HG02798 (cell line): Measurements from ENCODE around the gene LRRC14B.
"Not testable (repeated sequence)": the region's sequence is repeated elsewhere in the genome, so short reads cannot be mapped to it uniquely, and the experiment has no call there.

Experiments used
- ATAC-seq: cut with Tn5 transposase; IDR thresholded peaks from one replicate; pipeline ENCODE4 v1.9.1; 2021; ENCODE audit warnings: mild to moderate bottlenecking; ENCODE audit not compliant: unreplicated experiment, poor library complexity

LRRC14B gene

DNA sequence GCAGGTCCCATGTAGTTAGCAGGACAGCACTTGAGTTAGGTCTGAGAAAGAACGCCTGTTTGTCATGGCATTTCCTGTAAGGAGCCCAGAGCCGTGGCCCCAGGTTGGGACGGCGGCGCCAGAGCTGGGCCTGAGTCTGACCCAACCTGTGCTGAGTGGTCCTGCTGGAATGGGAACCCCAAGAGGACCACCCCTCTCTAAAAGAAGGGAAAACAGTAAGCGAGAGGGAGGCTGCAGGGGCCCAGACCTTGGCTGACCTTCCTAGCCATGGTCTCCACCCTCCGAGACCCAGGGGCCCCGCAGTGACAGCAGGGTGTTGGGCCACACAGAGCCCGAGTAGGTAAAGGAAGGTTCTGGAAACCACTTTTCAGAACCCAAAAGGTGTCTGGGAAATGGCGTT is 1.8 kb upstream of the LRRC14B start:
- ATAC-seq = no peak

DNA sequence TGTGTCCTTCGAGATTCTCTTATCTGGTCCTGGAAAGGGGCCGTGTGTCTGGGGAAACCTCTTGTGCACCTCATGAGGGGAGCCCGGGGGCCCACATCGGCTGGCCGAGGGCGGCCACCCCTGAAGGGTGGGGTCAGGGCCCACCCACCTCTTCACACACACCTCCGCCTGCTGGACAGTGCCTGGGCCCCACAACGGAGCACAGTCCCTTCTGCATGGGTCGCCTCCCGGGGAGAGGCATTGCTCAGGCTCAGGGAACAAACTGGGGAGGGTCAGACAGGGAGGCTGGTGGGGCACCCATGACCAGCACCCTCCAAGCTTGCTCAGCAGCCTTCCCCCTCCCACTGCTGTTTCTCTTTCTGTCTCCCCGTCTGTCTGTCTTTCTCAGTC is 1.3 kb upstream of the LRRC14B start:
- ATAC-seq = no peak

DNA sequence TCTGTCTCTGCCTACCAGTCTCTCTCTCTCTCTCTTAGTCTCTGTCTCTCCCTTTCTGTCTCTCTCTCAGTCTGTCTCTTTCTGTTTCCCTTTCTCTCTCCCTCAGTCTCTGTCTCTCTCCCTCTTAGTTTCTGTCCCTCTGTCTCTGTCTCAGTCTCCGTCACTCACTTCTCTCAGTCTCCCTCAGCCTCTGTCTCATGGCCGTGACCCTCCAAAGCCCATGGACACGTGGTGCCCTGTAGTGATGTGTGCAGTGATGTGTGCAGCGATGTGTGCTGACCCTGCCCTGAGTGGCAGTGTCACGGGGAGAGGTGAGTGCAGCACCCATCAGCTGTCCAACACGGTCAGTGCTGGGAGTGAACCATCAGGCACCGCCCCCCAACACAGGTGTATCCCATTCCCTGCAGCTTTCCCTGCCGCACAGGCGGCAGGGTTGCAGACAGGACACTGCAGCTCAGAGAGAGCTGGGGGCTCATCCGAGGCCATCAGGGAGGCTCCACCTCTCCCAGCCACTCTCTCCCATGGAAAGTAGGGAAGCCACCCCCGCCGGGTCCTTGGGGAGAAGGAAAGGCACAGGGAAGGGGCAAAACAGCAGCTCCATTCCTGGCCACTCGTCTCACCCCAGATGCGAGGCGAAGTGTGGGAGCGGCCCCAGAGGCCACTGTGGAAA is 794 bp upstream of the LRRC14B start:
- peak; percentile 41 for ATAC-seq

DNA sequence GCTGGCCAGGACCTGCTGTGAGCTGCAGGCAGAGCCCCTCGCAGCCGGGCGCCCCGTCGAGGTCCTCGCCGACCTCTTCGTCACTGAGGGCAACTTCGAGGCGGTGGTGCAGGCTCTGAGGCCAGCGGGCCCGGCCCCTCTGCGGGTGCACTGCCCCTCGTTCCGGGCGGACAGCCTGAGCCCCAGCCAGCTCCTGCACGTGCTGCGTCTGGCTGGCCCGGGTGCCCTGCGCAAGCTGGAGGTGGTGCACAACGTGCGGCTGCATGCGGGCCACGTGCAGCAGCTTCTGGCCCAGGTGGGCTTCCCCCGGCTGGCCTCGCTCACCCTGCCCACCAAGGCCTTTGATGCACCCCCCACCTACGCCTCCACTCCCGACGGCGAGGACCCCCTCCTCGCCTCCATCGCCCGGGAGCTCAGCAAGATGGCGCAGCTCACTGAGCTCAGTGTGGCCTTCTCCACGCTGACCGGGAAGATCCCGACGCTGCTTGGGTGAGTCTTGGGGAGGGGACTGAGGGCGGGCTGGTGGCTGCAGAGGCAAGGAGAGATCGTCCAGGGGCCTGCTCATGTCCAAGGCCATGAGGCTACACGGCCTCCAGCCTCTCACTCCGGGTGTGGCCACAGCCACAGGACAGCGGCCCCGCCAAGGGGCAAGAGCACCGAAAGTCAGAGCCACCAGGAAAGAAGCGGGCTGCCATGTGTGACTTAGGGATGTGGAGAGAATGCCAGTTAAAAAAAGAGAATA is 825 bp downstream of the LRRC14B start:
- no peak for ATAC-seq

DNA sequence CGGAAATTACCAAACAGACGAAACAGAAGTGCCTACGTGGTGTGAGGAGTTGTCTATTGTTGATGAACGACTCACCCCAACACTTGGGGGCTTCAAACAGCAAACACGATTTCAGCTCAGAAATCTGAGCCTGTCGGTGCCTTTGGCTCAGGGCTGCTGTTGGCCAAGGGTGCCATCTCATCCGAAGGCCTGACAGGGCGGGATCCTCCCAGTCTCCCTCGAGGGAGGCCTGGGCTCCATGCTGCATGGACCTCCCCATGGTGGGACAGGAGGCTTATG is 1.3 kb downstream of the LRRC14B start:
- ATAC-seq = no peak

DNA sequence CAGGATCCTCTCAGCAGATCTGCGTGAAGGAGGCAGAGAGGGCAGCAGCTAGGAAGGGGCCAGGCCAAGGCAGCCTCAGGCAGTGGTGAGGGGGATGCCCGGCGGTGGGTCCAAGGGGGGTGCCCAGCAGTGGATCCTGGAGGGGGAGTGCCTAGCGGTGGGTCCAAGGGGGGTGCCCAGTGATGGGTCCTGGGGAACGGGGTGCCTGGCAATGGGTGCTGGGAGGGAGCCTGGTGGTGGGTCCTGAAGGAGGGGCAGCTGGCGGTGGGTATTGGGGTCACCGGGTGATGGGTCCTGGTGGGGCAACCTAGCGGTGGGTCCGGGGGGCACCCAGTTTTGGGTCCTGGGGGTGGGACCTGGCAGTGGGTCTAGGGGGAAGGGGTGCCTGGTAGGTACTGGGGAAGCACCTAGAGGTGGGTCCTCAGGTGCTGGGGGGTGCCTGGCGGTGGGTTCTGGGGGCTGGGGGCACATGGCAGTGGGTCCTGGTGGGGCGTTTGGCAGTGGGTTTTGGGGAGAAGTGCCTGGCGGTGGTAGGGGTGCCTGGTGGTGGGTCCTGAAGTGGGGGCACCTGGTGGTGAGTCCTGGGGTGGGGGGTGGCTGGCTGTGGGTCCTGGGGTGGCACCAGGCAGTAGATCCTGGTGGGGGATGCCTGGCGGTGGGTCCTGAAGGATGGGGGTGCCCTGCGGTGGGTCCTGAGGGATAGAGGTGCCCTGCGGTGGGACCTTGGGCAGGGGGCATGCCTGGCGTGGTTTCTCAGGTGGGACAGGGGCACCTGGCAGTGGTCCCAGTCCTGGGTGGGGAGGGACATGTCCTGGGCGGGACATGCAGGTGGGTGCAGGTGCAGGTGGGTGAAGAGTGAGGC is 1.9 kb downstream of the LRRC14B start:
- no peak for ATAC-seq

DNA sequence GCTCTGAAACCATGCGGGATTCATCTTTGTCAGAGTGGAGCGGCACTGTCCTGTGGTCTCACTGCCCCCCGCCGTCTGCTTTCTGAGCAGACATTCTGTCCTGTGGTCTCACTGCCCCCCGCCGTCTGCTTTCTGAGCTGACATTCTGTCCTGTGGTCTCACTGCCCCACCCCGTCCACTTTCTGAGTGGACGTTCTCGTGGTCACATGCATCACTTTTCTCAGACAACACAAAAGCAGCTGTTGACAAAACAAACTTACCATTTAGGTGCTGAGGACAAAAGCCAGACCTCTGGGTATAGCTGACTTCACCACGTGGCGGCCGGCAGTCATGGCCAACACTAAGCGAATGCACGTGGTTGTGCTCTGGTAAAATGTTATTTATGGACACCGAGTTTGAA is 2.8 kb downstream of the LRRC14B start:
- no peak for ATAC-seq

DNA sequence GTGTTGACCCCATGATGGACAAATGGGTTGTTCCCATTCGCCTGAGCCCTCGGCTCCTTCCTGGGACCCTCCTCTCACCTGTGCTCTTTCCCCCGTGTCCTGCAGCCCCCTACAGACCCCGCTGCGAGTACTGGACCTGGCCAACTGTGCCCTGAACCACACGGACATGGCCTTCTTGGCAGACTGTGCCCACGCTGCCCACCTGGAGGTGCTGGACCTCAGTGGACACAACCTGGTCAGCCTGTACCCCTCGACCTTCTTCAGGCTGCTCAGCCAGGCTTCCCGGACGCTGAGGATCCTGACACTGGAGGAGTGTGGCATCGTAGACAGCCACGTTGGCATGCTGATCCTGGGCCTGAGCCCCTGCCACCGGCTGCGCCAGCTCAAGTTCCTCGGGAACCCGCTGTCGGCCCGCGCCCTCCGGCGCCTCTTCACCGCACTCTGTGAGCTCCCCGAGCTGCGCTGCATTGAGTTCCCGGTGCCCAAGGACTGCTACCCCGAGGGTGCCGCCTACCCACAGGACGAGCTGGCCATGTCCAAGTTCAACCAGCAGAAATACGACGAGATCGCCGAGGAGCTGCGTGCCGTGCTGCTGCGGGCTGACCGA is 3.4 kb downstream of the LRRC14B start:
- ATAC-seq = no peak

DNA sequence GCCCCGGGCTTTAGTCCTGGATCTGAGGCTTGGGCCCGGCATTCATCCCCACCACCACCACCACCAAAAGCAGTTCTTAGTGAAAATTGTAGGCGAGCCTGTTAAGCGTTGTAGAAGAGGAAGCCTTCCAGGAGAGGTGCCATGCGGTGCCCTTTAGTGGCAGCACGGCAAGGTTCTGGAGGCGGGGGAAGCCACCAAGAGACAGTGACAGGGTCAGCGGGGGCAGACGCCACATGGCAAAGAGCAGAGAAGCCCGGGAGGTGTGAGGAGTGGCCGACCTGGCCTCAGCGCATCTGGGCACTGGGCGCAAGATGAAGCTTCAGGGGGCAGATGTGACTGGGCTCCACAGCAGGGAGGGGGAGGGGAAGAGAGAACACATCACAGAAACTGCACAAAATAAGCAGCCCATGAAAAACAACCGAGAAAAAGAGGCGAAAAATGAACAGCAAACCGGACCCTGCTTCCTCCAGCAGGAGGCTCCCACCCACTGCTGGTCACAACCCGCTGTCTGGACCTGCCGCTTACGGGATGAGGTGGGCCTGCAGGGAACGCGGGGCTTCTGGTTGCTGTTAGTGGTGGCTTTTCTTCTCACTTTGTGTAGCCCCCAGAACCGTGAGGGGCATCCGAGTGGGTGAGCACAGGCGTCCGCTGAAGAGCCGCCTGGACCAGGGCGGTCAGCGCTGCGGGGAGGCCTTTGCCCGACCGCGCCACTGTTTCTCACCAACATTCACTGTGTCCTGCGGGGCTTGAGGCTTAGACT is 4.3 kb downstream of the LRRC14B start:
- no peak for ATAC-seq

DNA sequence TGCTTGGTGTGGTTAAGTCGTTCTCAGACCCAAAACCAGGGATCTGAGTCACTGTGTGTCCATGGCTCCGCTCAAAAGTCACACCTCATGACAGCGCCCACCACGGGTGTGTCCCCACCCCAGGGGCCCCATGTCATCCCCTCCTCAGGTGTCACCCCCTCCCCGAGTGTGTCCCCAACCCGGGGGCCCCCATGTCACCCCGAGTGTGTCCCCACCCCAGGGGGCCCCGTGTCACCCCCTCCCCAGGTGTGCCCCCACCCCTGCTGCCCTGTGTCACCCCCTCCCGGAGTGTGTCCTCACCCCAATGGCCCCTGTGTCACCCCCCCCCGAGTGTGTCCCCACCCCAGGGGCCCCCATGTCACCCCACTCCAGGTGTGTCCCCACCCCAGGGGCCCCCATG is 5.1 kb downstream of the LRRC14B start:
- no peak for ATAC-seq

DNA sequence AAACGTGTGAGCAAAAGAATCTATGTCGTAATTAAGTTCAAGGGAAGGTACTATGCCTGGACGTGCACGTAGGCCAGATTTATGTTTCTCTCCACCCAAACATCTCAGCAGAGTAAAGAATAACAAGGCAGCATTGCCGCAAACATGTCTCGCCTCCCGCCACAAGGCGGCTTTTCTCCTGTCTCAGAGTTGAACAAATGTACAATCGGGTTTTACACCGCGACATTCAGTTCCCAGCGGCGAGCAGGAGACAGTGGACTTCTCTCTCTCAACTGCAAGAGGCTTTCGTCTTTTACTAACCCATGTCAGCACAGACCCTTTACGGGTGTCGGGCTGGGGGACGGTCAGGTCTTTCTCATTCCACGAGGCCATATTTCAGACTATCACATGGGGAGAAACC is 5.7 kb downstream of the LRRC14B start:
- ATAC-seq = not testable (repeated sequence)

DNA sequence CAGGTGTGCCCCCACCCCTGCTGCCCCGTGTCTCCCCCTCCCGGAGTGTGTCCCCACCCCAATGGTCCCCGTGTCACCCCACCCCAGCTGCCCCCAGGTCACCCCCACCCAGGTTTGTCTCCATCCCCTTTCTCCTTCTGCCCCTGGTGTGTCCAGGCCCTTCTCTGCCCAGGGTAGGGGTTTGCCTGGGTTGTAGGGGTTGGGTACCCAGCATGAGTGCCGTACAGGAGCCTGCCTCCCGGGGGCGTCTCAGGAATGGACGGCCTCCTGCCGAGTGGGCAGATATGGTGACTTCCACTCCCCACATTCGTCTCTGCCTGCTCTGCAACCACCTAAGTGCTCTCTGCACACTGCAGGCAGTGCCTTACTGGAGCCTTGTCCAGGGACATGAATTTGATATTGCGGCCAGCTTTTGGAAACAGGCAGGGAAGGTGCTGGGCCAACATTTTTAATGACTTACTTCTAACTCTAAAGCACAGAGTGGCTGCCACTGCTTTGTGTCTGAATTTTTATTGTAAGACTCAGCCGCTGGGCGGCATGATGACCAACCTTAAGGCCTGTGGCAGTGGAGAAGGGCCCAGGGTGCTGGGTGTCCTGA is 6.7 kb downstream of the LRRC14B start:
- no peak for ATAC-seq

DNA sequence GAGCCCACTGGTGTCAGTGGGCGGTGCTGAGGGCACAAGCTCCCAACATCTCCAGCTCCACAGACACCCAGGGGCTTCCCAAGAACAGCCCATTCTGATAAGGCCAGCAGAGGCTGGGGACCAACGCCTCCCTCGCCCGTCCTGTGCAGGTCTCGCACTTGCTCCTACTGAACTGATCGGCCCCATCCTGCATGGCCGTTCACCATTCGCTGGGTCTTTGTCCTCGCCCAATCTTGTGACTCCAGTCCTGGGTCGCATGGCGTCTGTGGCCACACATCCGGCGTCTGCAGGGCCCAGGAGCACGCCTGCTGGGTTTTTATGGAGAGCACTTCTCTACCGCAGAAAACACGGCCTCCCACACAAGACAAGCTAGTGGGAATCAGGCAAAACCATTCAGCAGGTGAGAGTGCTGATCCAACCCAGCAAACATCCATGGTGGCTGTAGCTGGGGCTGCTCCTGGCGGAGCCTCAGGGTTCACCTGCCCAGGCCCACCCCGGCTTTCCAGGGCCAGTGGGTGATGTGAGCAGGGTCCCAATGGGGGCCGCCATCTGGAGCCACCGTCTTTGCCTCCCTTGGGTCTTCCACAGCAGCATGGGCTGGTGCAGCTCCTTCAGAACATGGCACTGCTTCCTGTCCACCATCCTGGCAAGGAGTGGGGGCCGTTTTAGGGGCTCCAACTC is 7.4 kb downstream of the LRRC14B start:
- ATAC-seq = no peak

DNA sequence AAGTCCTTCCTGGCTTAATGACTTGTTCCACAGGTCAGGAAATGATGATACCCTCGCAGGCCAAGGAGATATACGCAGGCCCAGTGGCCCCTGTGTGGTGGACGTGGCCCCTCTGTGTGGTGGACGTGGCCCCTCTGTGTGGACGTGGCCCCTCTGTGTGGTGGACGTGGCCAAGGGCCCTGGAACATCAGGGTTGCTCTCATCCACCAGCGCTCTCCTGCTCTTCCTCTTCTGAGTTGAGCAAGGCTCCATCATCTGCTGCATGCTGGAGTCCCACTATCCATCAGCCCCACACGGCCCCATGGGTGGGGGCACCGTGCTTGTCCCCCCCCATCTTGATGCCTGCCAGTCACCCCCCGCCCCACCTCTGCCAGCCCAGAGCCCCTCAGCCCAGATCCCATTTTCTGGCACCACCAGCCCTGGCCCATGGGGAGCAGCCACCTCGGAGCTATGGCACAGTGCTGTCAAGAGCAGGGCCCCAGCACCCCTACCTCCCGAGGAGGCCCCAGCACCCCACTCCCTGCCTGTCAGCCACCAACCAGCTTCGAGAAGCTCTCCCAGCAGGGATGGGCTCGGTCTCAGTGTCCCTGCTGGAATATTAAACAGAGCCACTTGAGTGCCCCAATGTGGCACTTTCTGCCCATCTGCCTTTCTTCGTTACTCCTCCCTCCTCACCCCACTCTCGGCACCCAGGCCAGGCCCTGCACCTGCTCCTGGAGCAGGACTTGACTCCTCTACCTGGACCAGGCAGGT is 8.1 kb downstream of the LRRC14B start:
- ATAC-seq = no peak

DNA sequence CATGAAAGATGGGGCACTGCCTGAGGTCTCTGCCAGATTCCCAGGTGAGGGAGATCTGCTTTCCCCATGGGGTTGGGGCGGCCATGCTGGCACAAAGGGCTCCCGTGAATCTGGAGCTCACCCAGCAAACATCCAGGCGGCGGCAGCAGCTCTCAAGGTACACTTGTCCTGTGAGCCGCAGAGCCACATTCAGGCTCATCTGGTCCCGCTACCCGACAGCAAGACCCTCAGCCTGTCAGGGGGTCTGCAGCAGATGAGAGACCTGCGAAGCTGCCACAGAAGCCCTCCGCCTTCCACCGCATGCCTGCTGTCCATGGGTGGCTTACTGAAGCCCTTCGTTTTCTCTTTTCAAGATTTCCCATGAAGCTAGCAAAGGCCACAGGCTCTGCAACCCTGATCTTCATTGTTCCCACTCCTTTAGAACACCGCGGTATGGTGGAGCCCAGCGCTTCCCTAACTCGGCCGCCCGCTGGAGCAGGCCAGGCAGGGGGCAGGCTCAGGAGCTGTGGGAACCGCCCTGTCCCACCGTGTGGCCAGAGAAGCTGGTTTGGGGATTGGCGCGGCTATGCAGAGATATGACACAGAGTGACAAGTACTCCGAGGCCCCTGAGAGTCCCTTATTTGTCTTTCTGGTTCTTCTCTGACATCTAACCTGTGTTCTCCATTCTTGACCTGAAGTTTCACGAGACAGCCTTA is 8.8 kb downstream of the LRRC14B start:
- no peak for ATAC-seq

DNA sequence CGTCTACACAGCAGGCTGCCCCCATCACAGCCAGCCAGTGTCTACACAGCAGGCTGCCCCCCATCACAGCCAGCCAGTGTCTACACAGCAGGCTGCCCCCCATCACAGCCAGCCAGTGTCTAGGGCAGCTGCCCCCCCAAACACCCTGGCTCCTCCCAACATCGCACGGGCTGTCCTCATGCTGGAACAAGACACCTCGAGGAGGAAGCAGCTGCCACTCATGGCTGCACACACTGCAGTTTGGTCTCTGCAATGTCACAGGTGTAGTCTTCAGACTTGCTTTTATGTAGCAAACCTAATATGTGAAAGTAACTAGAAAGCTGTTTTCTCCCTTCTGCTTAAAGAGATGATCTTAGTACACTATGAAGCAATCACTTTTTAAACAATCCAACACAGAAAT is 9.7 kb downstream of the LRRC14B start:
- ATAC-seq = no peak

DNA sequence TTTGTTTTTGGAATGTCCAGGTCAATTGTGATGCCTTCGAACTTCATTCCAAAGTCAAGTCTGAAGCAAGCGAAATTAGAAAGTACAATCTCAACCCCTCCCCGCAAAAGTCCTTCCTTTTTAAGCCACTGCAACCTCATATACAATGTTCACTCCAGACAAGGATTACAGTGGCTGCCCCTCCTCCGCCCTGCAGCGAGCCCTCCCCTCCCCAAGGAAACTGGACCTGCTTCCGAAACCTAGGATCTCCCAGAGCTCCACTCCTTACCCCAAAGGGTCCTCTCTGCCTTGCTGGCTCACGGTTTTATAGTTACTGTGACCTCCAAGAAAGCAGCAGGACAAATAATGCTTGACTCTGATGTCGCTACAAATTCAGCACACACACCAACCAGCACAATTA is 10.4 kb downstream of the LRRC14B start:
- no peak for ATAC-seq

DNA sequence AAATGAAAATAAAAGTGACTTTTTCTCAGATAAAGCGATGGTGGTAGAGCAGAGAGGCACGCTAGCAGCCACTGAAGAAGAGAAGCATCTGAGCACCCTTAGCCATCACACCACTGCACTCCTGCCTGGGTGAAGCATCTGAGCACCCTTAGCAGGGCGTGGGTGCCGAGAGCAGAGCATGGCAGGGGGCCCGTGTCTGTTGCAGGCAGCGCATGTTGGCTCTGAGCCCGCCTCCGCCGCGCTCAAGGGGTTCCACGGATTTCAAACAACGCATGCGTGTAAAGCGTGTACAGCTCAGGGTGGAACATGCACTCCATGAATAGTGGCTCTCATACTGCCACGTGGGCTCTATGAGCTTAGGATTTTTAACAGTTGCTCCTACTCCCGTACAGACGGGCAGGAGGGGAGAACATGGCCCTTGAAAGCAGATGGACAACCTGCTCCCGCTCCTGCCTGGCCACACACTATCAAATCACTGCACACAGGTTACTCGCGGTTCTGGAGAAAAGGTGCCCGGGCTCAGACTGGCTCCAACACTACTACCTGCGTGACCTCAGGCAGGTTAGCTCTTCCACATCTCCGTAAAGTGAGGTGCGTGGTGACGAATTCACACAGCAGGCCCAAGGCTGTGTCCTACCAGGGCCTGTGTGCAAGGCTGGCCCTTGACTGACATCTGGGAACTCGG is 12.1 kb downstream of the LRRC14B start:
- ATAC-seq = no peak
